Adrenal gland (tissue), 12 donors: ENCODE data around the gene LRFN2. TPM values are rescaled to one million over a fixed set of nuclear protein-coding genes. Genes with fewer than 3 reads are reported as not detected.

Experiments
- DNase-seq, 7 donors: peaks; one replicate each; pipeline ENCODE4 v3.0.0-alpha.2; 2019 to 2020
- H3K27ac ChIP-seq, 5 donors: fragments of 200-600 bp; sonication (generic) in 4 of 5; 1 replicate in 3 of 5; 2 replicates in 2 of 5; pipeline versions ENCODE4 v1.5.1 to v1.8.0; 2016 to 2020; ENCODE audit warnings: mild to moderate bottlenecking in 1 of 5
- H3K27me3 ChIP-seq: fragments of 200-600 bp; 2 replicates; pipeline ENCODE4 v1.8.0; 2021
- H3K36me3 ChIP-seq, 2 donors: fragments of 200-600 bp; replicated peaks in 1 of 2; 1 replicate in 1 of 2; 2 replicates in 1 of 2; pipeline versions ENCODE4 v1.5.1 to v1.8.0; 2018 to 2022
- H3K4me1 ChIP-seq, 2 donors: fragments of 200-600 bp; replicated peaks in 1 of 2; 1 replicate in 1 of 2; 2 replicates in 1 of 2; pipeline versions ENCODE4 v1.5.1 to v1.8.0; 2018 to 2021
- H3K4me3 ChIP-seq, 4 donors: fragments of 200-600 bp; sonication (generic) in 3 of 4; one replicate each; pipeline ENCODE4 v1.5.1; 2016 to 2018
- H3K9me3 ChIP-seq, 3 donors: fragments of 200-600 bp; sonication (generic) in 1 of 3; replicated peaks in 1 of 3; 1 replicate in 2 of 3; 2 replicates in 1 of 3; pipeline versions ENCODE4 v1.5.1 to v1.8.0; 2016 to 2021
- CTCF ChIP-seq, 6 experiments: fragments of 450-650 bp in 4 of 6; fragments of 200-600 bp in 2 of 6; sonication (generic) in 1 of 6; IDR thresholded peaks; 1 replicate in 5 of 6; 2 replicates in 1 of 6; pipeline versions ENCODE4 v1.5.1 to v1.8.0; 2016 to 2021; ENCODE audit warnings: antibody characterized with exemption in 6 of 6, mild to moderate bottlenecking in 2 of 6, moderate library complexity in 1 of 6
- POLR2A ChIP-seq, 2 donors: fragments of 450-650 bp; IDR thresholded peaks; one replicate each; pipeline ENCODE4 v1.6.1; 2017; ENCODE audit warnings: antibody characterized with exemption in 2 of 2, mild to moderate bottlenecking in 2 of 2, moderate library complexity in 1 of 2
- WGBS, 4 donors: extraction: QIAGEN DNeasy Blood & Tissue Kit in 2 of 4; methylation state at CpG; one replicate each; pipeline versions ENCODE4 v1.1.5 to v1.1.7; 2013 to 2017; 5-methylcytosine and 5-hydroxymethylcytosine counted together
- intact Hi-C, 2 donors: fragments of 100-400 bp; cut with DNase I; formaldehyde crosslinking; loops; one replicate each; pipeline versions ENCODE4 v1.14.1 to v1.15.0; 2022 to 2023
- polyA plus RNA-seq, 3 donors: library from polyadenylated mRNA; stranded (reverse); fragments of 200-250 nt in 2 of 3; fragments of 350-450 nt in 1 of 3; fragmentation: Illumina TruSeq in 1 of 3; extraction: RNeasy Lipid Tissue Mini Kit (QIAGEN cat#74804) in 1 of 3; gene quantifications; one replicate each; pipeline ENCODE4 v1.2.3, GENCODE V29; 2013 to 2014
- total RNA-seq, 9 donors: library from RNA; depleted of rRNA in 4 of 9; stranded (reverse); fragments of >200 nt in 4 of 9; fragments of 120-200 nt in 1 of 9; fragmentation: NEBNext Ultra II Directional in 1 of 9; extraction: Animal tissue kit (Norgen Biotek cat#: 25700) in 1 of 9; gene quantifications; one replicate each; pipeline versions ENCODE4 v1.1.0 to v1.2.4, GENCODE V29; 2013 to 2023
- donor health status: healthy with polysubstance abuse.
- donor health status: Bipolar disorder and iron deficiency.
- donor health status: DM: yes; HTN: yes; CAD: no.
- donor health status: DM: no; HTN: no; CAD: no.
- donor health status: DM: no; HTN: no; CAD: no.
- donor health status: DM: yes; HTN: yes; CAD: no.

Gene LRFN2
- total and polyA plus RNA-seq, 12 donors: 0.03 to 0.74 (median 0.16) TPM; not detected in 3

GRCh38 chr6:40378725-40379074 is 208.5 kb downstream of the LRFN2 start:
- TF ChIP-seq POLR2A (IDR thresholded peaks at IDR 0.05) (no peak), CTCF (IDR thresholded peaks at IDR 0.05) (no peak)
- no peak for DNase-seq
- Histone ChIP-seq H3K27me3 (no peaks in the 10 kb centered on the region), H3K4me1 (no peaks in the 10 kb centered on the region), H3K27ac (no peak overlapping the region), H3K4me3 (no peak overlapping the region), H3K36me3 (no peaks in the 10 kb centered on the region), H3K9me3 (peaks cover 0 to 5% (median 0%) of the 10 kb centered on the region in 3 donors)
- intact Hi-C loops: no loop called here
- WGBS, 4 donors: 96 to 98% (median 97%) methylated on average over 11 of the region's 11 CpGs

- H3K4me3 ChIP-seq: no peak overlapping the region
- H3K27ac ChIP-seq: no peak overlapping the region
- intact Hi-C loops: no loop called here
- DNase-seq: no peak
- TF ChIP-seq CTCF (IDR thresholded peaks at IDR 0.05) (no peak), POLR2A (IDR thresholded peaks at IDR 0.05) (no peak)
- H3K4me1 ChIP-seq: no peaks in the 10 kb centered on the region
- no peaks in the 10 kb centered on the region for H3K36me3 ChIP-seq
- H3K27me3 ChIP-seq: no peaks in the 10 kb centered on the region
- H3K9me3 ChIP-seq: peaks cover 0 to 6% (median 0%) of the 10 kb centered on the region in 3 donors
- 86 to 94% (median 93%) methylated on average over 13 to 21 of the region's 21 CpGs for WGBS, 4 donors
These were observed 209.0 kb downstream of the LRFN2 start for GRCh38 chr6:40378071-40378724.

- Histone ChIP-seq H3K36me3 (no peaks in the 10 kb centered on the region), H3K27me3 (peaks cover 3% of the 10 kb centered on the region), H3K4me1 (no peaks in the 10 kb centered on the region), H3K9me3 (peaks cover 0 to 6% (median 0%) of the 10 kb centered on the region in 3 donors), H3K4me3 (no peak overlapping the region), H3K27ac (no peak overlapping the region)
- DNase-seq: no peak
- TF ChIP-seq POLR2A (IDR thresholded peaks at IDR 0.05) (no peak), CTCF (IDR thresholded peaks at IDR 0.05) (no peak)
- intact Hi-C loops: no loop called here
- WGBS, 4 donors: 86 to 96% (median 94%) methylated on average over 2 of the region's 2 CpGs
These were observed 209.9 kb downstream of the LRFN2 start for GRCh38 chr6:40377173-40377806.

- H3K4me1 ChIP-seq: no peaks in the 10 kb centered on the region
- H3K27me3 ChIP-seq: peaks cover 4% of the 10 kb centered on the region
- H3K27ac ChIP-seq: no peak overlapping the region
- intact Hi-C loops: no loop called here
- H3K36me3 ChIP-seq: no peaks in the 10 kb centered on the region
- DNase-seq: no peak
- WGBS, 4 donors: 77 to 88% (median 84%) methylated on average over 1 of the region's 1 CpG
- H3K4me3 ChIP-seq: no peak overlapping the region
- TF ChIP-seq CTCF (IDR thresholded peaks at IDR 0.05) (no peak), POLR2A (IDR thresholded peaks at IDR 0.05) (no peak)
- H3K9me3 ChIP-seq: peaks cover 0 to 6% (median 0%) of the 10 kb centered on the region in 3 donors
These were observed 211.0 kb downstream of the LRFN2 start for GRCh38 chr6:40376113-40376650.
